ENCODE measurements around the gene SYNGR2. TPM values are rescaled to one million over a fixed set of nuclear protein-coding genes. Genes with fewer than 3 reads are reported as not detected.

SYNGR2 gene, protein sequence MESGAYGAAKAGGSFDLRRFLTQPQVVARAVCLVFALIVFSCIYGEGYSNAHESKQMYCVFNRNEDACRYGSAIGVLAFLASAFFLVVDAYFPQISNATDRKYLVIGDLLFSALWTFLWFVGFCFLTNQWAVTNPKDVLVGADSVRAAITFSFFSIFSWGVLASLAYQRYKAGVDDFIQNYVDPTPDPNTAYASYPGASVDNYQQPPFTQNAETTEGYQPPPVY
- total RNA-seq (10 to 100 TPM; 49.5 to 68.1 TPM), total RNA-seq (56.8 to 70.5 reads per million in 2 donors)

DNA sequence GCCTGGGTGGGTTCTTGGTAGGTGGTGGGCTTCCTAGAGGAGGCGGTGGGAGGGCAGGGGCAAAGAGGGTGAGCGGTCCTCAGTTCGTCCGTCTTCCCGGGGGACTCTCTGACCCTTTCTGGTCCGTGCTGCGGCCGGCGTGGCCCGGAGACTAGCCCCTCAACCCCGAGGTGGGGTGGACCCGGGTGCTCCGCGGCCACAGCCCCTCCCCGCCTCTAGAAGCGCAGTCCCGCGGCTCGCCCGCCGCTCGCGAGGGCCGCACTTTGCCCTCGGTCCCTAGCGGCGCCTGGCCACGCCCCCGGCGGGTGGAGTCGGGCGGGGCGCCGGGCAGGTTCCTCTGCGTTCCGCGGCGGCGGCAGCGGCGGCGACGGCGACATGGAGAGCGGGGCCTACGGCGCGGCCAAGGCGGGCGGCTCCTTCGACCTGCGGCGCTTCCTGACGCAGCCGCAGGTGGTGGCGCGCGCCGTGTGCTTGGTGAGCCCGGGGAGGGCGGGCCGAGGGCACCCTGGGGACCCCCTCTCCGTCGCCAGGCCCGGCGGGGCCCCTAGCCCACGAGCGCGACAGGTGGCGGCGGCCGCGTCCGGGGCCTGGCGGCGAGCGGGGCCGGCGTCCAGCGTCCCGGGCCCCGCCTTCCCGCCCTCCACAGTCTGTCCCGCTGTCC, at the start of gene SYNGR2:
SYNGR2 (plus strand) TSS at position 340 of the 661 bp plus-strand sequence; CDS start at position 376, 36 bp downstream.
- H3K27ac Mint-ChIP-seq: peak within 1 kb of the TSS; percentile 72
- H3K27me3 Mint-ChIP-seq: no peaks in the 10 kb centered on the region
- peaks cover 20% of the 10 kb centered on the region for H3K4me1 Mint-ChIP-seq
- ATAC-seq (peak; percentile 87), DNase-seq (peak; percentile 81 to 89 (median 86))
- H3K4me3 Mint-ChIP-seq: peak within 1 kb of the TSS; percentile 83
- H3K9me3 ChIP-seq (ENCODE audit: control insufficient read depth, low read length, poor library complexity, severe bottlenecking): no peaks in the 10 kb centered on the region
- peaks cover 2% of the 10 kb centered on the region for H3K36me3 Mint-ChIP-seq (ENCODE audit: low read depth)

DNA sequence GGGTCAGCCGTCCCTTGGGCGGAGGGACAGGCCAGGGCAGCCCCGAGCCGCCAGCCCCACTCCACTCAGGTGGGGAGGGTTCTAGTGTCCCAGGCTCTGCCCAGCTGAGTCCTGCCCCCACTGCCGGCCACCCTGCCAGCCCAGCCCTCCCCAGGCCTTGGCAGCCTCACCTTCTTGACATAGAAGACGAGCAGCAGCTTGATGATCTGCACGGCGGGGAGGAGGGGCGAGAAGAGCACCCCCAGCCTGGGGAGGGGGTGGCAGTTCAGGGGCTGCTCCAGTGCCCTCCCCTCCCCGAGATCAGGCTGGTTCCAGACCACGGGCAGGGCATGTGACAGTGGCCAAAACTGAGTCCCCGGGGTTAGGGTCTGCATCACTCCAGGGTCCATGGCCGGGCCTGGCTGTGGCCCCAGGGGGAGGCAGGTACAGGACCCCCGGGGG, 49.6 kb upstream of the SYNGR2 start:
- ATAC-seq: no peak
- Mint-ChIP-seq H3K36me3 (ENCODE audit: low read depth) (peaks cover 15% of the 10 kb centered on the region), H3K27me3 (no peaks in the 10 kb centered on the region), H3K27ac (no peak overlapping the region), H3K4me1 (peaks cover 50% of the 10 kb centered on the region), H3K4me3 (peak overlapping the region; percentile 60)
- no peak for DNase-seq
- no peaks in the 10 kb centered on the region for H3K9me3 ChIP-seq (ENCODE audit: control insufficient read depth, low read length, poor library complexity, severe bottlenecking)

DNA sequence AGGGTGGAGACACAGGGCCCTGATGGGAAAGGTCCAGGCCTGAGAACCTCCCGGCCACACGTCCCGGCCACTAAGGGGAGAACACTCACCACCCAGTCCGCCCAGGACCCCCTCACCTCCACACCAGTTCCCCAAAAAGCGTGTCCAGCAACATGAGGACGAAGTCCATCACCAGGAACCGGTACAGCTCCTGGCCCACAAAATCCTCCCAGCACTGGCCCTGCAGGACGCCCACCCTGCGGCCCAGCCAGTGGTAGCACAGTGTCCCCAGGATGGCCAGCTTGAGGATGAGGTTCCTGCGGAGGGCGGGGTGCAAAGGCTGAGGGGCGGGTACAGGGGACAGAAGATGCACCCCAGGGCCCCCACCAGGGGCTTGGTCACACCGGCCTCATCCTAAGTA, 47.8 kb upstream of the SYNGR2 start:
- H3K27me3 Mint-ChIP-seq: no peaks in the 10 kb centered on the region
- no peak for ATAC-seq
- H3K4me1 Mint-ChIP-seq: peaks cover 46% of the 10 kb centered on the region

DNA sequence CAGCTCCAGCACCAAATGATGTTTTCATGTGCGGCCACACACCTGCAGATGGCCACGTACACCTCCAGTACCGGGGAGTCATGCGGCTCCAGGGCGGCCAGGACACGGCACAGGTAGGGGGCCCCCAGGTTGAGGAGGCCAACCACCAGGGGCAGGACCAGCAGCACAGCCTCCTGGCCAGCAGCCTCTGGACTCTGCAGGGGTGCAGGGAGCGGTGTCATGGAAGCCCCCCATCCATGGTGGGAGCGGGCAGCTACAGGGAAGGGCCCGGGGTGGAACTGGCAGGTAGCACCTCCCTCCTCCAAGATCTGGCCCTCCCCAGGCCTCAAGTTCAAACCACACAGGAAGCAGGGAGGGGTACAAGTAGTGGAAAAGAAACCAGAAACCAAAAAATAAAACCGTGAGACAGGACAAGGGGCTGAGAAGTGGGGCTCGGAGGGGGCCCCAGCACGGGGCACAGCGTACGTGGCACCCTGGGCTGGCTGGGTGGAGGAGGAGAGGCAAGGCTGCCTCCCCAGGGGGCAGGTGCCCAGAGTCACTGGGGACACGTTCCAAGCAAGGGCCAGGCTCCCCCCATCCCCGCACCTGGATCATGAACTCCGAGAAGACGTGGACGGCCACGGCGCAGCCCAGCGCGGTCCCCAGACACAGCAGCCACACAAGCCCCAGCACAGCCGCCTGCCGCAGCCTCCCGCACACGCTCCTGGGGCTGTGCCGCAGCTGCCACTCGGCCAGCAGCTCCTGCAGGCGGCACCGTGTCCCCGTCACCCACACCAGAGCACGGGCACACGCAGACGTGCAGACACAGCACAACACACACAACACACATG, 47.2 kb upstream of the SYNGR2 start:
- peaks cover 49% of the 10 kb centered on the region for H3K4me1 Mint-ChIP-seq
- H3K9me3 ChIP-seq (ENCODE audit: control insufficient read depth, low read length, poor library complexity, severe bottlenecking): no peaks in the 10 kb centered on the region
- H3K27ac Mint-ChIP-seq: peak overlapping the region; percentile 92
- peak overlapping the region; percentile 93 for H3K4me3 Mint-ChIP-seq
- DNase-seq (no peak), ATAC-seq (peak; percentile 61)
- H3K27me3 Mint-ChIP-seq: no peaks in the 10 kb centered on the region
- peaks cover 19% of the 10 kb centered on the region for H3K36me3 Mint-ChIP-seq (ENCODE audit: low read depth)

More for the DNA sequence above, 47.8 kb upstream of the SYNGR2 start:
- H3K36me3 Mint-ChIP-seq (ENCODE audit: low read depth): peaks cover 19% of the 10 kb centered on the region
- no peak for DNase-seq
- peak overlapping the region; percentile 92 for H3K27ac Mint-ChIP-seq
- no peaks in the 10 kb centered on the region for H3K9me3 ChIP-seq (ENCODE audit: control insufficient read depth, low read length, poor library complexity, severe bottlenecking)
- peak overlapping the region; percentile 93 for H3K4me3 Mint-ChIP-seq

DNA sequence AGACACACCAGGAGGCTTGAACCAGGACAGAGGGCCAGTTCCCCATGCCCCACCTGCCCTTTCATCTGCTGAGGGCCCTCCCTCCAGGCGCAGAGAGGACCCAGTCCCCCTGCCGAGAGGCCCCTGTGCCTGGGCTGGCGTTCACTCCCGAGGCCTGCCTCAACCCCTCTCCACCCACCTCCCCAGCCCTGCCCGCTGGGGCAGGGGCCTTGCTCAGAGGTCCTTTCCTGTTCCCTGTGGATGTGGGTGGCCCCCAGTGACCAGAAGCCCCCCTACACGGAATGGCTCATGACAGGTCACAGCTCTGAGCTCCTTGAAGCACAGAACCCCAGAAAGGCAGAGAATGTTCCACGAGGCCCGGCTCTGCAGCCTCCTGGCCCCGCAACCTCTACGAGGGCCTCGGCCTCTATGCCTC, 46.6 kb upstream of the SYNGR2 start:
- H3K4me1 Mint-ChIP-seq: peaks cover 54% of the 10 kb centered on the region
- no peak for DNase-seq
- H3K9me3 ChIP-seq (ENCODE audit: control insufficient read depth, low read length, poor library complexity, severe bottlenecking): no peaks in the 10 kb centered on the region
- H3K4me3 Mint-ChIP-seq: peak overlapping the region; percentile 93
- H3K27me3 Mint-ChIP-seq: no peaks in the 10 kb centered on the region
- peak overlapping the region; percentile 92 for H3K27ac Mint-ChIP-seq
- H3K36me3 Mint-ChIP-seq (ENCODE audit: low read depth): peaks cover 19% of the 10 kb centered on the region
- peak; percentile 6 for ATAC-seq

DNA sequence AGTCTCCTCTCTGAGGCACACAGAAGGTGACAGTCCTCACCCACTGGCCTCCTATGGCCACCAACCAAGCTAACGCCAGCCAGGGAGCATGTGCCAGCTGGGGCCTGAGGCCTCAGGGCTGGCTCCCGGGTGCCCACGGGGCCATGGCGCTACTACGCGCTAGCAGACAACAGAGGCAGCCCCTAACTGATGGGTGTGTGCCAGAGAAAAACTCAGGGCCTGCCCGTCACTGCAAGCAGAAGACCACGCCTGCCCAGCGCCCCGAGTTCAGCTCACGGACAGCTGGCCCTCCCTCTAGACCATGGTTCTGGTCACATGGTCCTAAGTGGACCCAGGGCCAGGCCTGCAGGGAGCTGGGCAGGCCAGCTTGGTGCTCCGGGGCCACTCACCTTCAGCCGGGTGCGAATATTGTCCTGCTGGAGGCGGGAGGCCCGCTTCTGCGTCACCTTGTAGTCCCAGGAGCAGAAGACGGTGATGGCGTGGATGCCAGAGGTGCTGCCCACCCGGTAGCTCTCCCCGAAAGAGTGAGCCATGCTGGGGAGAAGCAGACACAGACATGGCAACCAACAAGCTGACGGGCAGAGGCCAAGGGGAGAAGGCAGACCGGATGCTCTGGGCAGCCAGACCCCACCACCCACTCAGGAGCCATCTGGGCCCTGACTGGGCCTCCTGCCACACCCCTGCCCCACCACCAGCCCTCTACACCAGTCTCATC, 46.0 kb upstream of the SYNGR2 start:
- Mint-ChIP-seq H3K36me3 (ENCODE audit: low read depth) (peaks cover 19% of the 10 kb centered on the region), H3K4me1 (peaks cover 53% of the 10 kb centered on the region), H3K27me3 (no peaks in the 10 kb centered on the region), H3K4me3 (peak overlapping the region; percentile 93), H3K27ac (peak overlapping the region; percentile 92)
- no peak for DNase-seq
- H3K9me3 ChIP-seq (ENCODE audit: control insufficient read depth, low read length, poor library complexity, severe bottlenecking): no peaks in the 10 kb centered on the region
- ATAC-seq: peak; percentile 9

DNA sequence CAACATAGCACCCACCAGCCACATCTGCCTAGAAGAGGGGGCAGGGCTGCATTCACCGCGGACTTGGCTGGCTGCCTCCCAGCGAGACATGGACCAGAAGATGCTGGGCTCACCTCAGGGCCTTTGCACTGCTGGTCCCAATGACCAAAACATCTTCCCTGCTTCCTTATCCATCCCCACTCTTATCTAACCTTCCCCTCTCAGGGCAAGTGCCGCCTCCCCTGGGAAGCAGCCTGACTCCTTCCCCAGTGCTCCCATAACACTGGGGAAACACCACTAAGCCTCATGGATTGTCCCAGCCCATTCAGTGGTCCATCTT, 45.5 kb upstream of the SYNGR2 start:
- Mint-ChIP-seq H3K4me1 (peaks cover 56% of the 10 kb centered on the region), H3K4me3 (peak overlapping the region; percentile 93), H3K36me3 (ENCODE audit: low read depth) (peaks cover 19% of the 10 kb centered on the region), H3K27me3 (no peaks in the 10 kb centered on the region), H3K27ac (peak overlapping the region; percentile 92)
- no peaks in the 10 kb centered on the region for H3K9me3 ChIP-seq (ENCODE audit: control insufficient read depth, low read length, poor library complexity, severe bottlenecking)
- DNase-seq: no peak
- ATAC-seq: no peak

DNA sequence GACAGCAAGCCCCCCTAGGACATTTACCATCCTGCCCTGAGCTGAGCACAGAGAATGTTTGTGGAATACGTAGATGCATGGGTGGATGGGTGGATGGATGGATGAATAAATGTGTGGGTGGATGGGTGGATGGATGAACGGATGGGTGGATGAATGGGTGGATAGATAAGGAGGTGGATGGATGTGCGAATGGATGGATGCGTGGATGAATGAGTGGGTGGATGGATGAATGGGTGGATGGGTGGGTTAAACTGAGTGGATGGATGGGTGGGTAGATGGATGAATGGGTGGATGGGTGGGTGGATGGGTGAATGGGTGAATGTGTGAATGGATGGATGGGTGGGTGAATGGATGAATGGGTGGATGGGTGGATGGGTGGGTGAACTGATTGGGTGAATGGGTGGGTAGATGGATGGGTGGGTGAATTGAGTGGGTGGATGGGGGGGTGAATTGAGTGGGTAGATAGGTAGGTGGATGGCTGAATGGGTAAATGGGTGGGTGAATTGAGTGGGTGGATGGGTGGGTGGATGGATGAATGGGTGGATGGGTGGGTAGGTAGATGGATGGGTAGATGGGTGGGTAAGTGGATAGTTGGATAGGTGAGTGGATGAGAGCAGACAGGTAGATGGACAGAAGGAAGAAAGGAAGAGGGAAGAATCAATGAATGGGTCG, 45.0 kb upstream of the SYNGR2 start:
- Mint-ChIP-seq H3K4me1 (peaks cover 56% of the 10 kb centered on the region), H3K27ac (peak overlapping the region; percentile 92), H3K36me3 (ENCODE audit: low read depth) (peaks cover 19% of the 10 kb centered on the region), H3K4me3 (peak overlapping the region; percentile 93), H3K27me3 (no peaks in the 10 kb centered on the region)
- H3K9me3 ChIP-seq (ENCODE audit: control insufficient read depth, low read length, poor library complexity, severe bottlenecking): no peaks in the 10 kb centered on the region
- DNase-seq (no peak), ATAC-seq (no peak)

DNA sequence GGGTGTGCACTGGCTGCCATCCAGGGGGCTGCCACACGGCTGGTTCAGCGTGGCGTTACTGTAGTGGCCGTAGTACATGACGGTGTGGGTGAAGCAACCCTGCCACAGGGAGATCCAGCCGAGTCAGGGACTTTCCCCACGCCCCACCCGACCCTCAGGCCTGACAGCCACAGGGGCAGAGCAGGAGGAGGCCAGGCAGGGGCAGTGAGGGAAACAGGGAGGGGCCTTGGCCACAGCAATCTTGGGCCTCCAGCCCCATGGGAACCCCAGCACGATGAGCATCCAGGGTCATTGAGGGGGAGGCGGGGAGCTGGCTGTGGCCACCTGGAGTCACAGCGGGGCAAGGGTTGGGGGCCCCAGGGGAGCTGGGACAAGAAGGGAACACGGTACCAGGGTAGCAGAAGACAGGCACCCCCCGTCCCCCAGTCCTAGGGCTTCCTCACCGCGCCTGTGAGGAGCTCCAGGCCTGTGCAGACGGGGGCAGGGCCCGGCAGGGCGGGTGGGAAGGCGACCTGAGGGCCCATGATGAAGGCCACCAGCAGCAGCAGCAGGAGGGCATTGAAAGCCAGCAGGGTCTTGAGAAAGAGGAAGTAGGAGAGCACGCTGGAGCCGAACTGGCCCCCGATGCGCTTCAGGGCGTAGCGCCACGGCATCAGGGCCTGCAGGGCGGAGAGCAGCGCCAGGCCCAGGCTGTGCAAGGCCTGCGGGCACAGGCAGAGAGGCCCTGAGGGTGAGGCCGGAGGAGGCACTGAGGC, 44.1 kb upstream of the SYNGR2 start:
- H3K9me3 ChIP-seq (ENCODE audit: control insufficient read depth, low read length, poor library complexity, severe bottlenecking): no peaks in the 10 kb centered on the region
- H3K4me3 Mint-ChIP-seq: peak overlapping the region; percentile 93
- peaks cover 19% of the 10 kb centered on the region for H3K36me3 Mint-ChIP-seq (ENCODE audit: low read depth)
- no peaks in the 10 kb centered on the region for H3K27me3 Mint-ChIP-seq
- DNase-seq (no peak), ATAC-seq (no peak)
- peaks cover 61% of the 10 kb centered on the region for H3K4me1 Mint-ChIP-seq
- peak overlapping the region; percentile 92 for H3K27ac Mint-ChIP-seq

DNA sequence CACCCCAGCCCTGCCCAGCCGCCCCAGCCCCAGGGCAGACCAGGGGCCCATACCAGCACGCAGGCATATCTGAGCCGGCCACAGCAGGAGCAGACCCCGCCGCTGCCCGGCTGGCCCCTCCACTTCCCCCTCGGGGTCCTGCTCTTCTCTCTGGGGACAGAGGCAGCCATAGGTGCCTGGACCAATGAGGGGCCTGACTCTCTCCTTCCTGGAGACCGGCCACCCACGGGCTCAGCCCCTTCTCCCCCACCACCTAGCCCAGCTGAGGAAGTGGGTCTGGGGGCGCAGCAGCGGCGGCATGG, 43.6 kb upstream of the SYNGR2 start:
- H3K4me1 Mint-ChIP-seq: peaks cover 66% of the 10 kb centered on the region

DNA sequence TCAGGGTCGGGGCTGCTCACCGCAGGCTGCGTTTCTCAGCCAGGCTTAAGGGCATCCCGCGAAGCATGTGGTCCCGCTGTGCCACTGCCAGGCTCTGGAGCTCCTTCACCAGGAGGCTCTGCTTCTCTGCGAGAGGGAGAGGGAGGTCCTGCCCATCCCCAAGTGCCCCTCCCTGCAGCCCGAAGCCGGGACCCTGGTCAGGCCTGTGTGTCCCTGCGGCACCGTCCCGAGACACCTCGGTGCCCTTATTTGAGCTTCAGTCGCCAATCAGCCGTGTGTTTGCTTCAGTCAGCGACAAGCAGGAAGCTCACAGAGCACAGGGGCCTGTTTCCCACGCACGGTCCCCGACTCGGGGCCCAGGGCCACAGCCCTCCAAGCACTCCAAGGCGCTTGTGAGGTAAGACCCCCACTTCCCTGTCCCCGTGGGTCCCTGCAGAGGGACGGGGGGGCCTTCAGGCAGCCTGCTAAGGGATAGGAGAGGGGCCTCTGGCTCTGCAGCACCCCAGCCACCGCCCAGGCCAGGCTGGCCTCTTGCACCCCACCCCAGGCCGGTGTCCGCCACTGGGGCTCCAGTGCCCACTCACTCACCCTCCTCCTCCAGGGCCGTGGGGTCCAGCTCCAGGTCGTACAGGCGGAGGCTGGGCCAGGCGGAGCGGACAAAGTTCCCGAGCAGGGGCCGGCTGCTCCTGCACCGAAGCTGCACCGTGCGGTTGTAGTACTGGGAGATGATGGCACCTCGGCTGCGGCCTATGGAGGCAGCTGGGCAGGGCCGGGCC, 43.1 kb upstream of the SYNGR2 start:
- Mint-ChIP-seq H3K4me1 (peaks cover 69% of the 10 kb centered on the region), H3K36me3 (ENCODE audit: low read depth) (peaks cover 19% of the 10 kb centered on the region), H3K27ac (peak overlapping the region; percentile 92), H3K27me3 (no peaks in the 10 kb centered on the region), H3K4me3 (peak overlapping the region; percentile 93)
- DNase-seq: no peak
- no peak for ATAC-seq
- H3K9me3 ChIP-seq (ENCODE audit: control insufficient read depth, low read length, poor library complexity, severe bottlenecking): no peaks in the 10 kb centered on the region

More for the DNA sequence above, 43.6 kb upstream of the SYNGR2 start:
- Mint-ChIP-seq H3K27me3 (no peaks in the 10 kb centered on the region), H3K36me3 (ENCODE audit: low read depth) (peaks cover 19% of the 10 kb centered on the region), H3K4me3 (peak overlapping the region; percentile 93), H3K27ac (peak overlapping the region; percentile 92)
- H3K9me3 ChIP-seq (ENCODE audit: control insufficient read depth, low read length, poor library complexity, severe bottlenecking): no peaks in the 10 kb centered on the region
- ATAC-seq: no peak
- DNase-seq: no peak
